Transverse colon (tissue), 4 donors: ENCODE data around the gene DCLK2. TPM values are rescaled to one million over a fixed set of nuclear protein-coding genes. Genes with fewer than 3 reads are reported as not detected.

Experiments
- DNase-seq: peaks from one replicate; pipeline ENCODE4 v3.0.0-alpha.2; 2019
- H3K27ac ChIP-seq, 4 donors: fragments of 200-600 bp; sonication (generic); 2 replicates each; pipeline ENCODE4 v1.5.1; 2016 to 2018; ENCODE audit warnings: inconsistent platforms in 4 of 4
- H3K27me3 ChIP-seq: fragments of 200-600 bp; sonication (generic); 2 replicates; pipeline ENCODE4 v1.5.1; 2017; ENCODE audit warnings: inconsistent platforms
- H3K36me3 ChIP-seq, 4 donors: fragments of 200-600 bp; sonication (generic); 2 replicates each; pipeline ENCODE4 v1.5.1; 2017 to 2019; ENCODE audit warnings: inconsistent platforms in 4 of 4
- H3K4me1 ChIP-seq, 4 donors: fragments of 200-600 bp; sonication (generic); 2 replicates each; pipeline ENCODE4 v1.5.1; 2017 to 2020; ENCODE audit warnings: inconsistent platforms in 4 of 4
- H3K4me3 ChIP-seq, 4 donors: fragments of 200-600 bp; sonication (generic); 1 replicate in 1 of 4; 2 replicates in 3 of 4; pipeline versions ENCODE4 v1.5.1 to v1.6.1; 2017 to 2019; ENCODE audit warnings: inconsistent platforms in 4 of 4
- H3K9me3 ChIP-seq, 2 donors: fragments of 200-600 bp; sonication (generic); 2 replicates each; pipeline ENCODE4 v1.5.1; 2017 to 2019; ENCODE audit warnings: inconsistent platforms in 2 of 2
- CTCF ChIP-seq, 5 experiments: fragments of 200-600 bp in 3 of 5; fragments of 450-650 bp in 2 of 5; sonication (generic) in 3 of 5; IDR thresholded peaks; 1 replicate in 2 of 5; 2 replicates in 3 of 5; pipeline ENCODE4 v1.5.1; 2016 to 2017; ENCODE audit warnings: antibody characterized with exemption in 5 of 5, inconsistent platforms in 3 of 5, mild to moderate bottlenecking in 2 of 5, moderate library complexity in 1 of 5
- EP300 ChIP-seq: sonication (generic); formaldehyde crosslinking; IDR thresholded peaks from one replicate; pipeline ENCODE4 v1.6.1; 2017; ENCODE audit warnings: antibody characterized with exemption, low read depth
- POLR2A ChIP-seq: fragments of 450-650 bp; IDR thresholded peaks from one replicate; pipeline ENCODE4 v1.6.1; 2016; ENCODE audit warnings: antibody characterized with exemption, mild to moderate bottlenecking, moderate library complexity
- POLR2AphosphoS5 ChIP-seq, 3 donors: sonication (generic); formaldehyde crosslinking; IDR thresholded peaks; one replicate each; pipeline ENCODE4 v1.6.1; 2016; ENCODE audit warnings: antibody characterized with exemption in 3 of 3
- WGBS, 2 donors: methylation state at CpG; one replicate each; pipeline ENCODE4 v1.1.5; 2018; ENCODE audit warnings: low coverage in 1 of 2; 5-methylcytosine and 5-hydroxymethylcytosine counted together
- in situ Hi-C, 4 donors: fragments of 200-750 bp; cut with MboI; loops; one replicate each; pipeline versions ENCODE4 v1.15.0 to v1.15.1; 2017; ENCODE audit warnings: low sequenced_read_pairs in 3 of 4, low pct_ligation_motif_present in 1 of 4, low pct_unique_long_range_greater_than_20kb in 1 of 4
- intact Hi-C: fragments of 100-400 bp; cut with DNase I; formaldehyde crosslinking; loops from one replicate; pipeline ENCODE4 v1.15.1; 2023; ENCODE audit warnings: low total_unique reads
- total RNA-seq, 4 donors: library from RNA; depleted of rRNA; stranded (reverse); fragments of >200 nt; gene quantifications; one replicate each; pipeline ENCODE4 v1.1.0, GENCODE V29; 2016

The DCLK2 gene
- total RNA-seq, 4 donors from 2014 or later, result 3.3 to 19.5 (median 7.5) TPM

DNA sequence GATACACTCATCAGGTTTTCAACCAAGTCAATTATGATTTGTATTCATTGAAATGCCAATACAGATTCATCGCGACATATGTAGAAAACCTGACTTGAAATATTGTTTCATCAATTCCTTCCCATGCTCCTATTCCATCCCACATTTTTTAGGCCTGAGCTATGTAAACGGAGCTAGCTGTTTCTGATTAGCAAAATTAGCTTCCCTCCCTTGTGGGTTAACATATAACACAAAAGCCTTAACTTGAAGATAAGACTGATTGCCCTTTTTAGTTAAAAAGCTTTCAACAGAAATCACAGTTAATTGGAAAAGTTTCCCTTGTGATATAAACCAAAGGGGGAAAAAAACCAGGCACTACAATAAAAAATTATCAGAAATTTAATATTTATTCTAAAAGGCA lies 32.8 kb upstream of the DCLK2 start:
- WGBS, 2 donors, result 82 to 93% methylated on average over 3 of the region's 3 CpGs
- H3K27me3 ChIP-seq, result no peaks in the 10 kb centered on the region
- intact Hi-C loops (no loop called here), in situ Hi-C loops (no loop called here)
- H3K4me1 ChIP-seq, result no peaks in the 10 kb centered on the region
- TF ChIP-seq CTCF (IDR thresholded peaks at IDR 0.05) (no peak), POLR2AphosphoS5 (IDR thresholded peaks at IDR 0.05) (no peak), POLR2A (no peak), EP300 (no peak)
- no peak overlapping the region for H3K4me3 ChIP-seq
- H3K36me3 ChIP-seq, result no peaks in the 10 kb centered on the region
- no peak for DNase-seq
- no peak overlapping the region for H3K27ac ChIP-seq
- H3K9me3 ChIP-seq, result no peaks in the 10 kb centered on the region

GRCh38 chr4:150046728-150047217 lies 31.5 kb upstream of the DCLK2 start:
- intact Hi-C loops (no loop called here), in situ Hi-C loops (no loop called here)
- DNase-seq, result no peak
- Histone ChIP-seq H3K27ac (no peak overlapping the region), H3K36me3 (no peaks in the 10 kb centered on the region), H3K4me3 (no peak overlapping the region), H3K9me3 (no peaks in the 10 kb centered on the region), H3K4me1 (no peaks in the 10 kb centered on the region), H3K27me3 (no peaks in the 10 kb centered on the region)
- no peak for TF ChIP-seq POLR2AphosphoS5 (IDR thresholded peaks at IDR 0.05)
- TF ChIP-seq EP300, result no peak
- no peak for TF ChIP-seq POLR2A
- TF ChIP-seq CTCF (IDR thresholded peaks at IDR 0.05), result no peak
- 47 to 54% methylated on average over 5 of the region's 5 CpGs for WGBS, 2 donors

- Histone ChIP-seq H3K4me1 (no peaks in the 10 kb centered on the region), H3K4me3 (no peak overlapping the region), H3K9me3 (no peaks in the 10 kb centered on the region), H3K36me3 (no peaks in the 10 kb centered on the region), H3K27ac (no peak overlapping the region), H3K27me3 (no peaks in the 10 kb centered on the region)
- intact Hi-C loops (no loop called here), in situ Hi-C loops (no loop called here)
- DNase-seq, result no peak
- no peak for TF ChIP-seq EP300
These were observed 30.7 kb upstream of the DCLK2 start for GRCh38 chr4:150047546-150047945.

DNA sequence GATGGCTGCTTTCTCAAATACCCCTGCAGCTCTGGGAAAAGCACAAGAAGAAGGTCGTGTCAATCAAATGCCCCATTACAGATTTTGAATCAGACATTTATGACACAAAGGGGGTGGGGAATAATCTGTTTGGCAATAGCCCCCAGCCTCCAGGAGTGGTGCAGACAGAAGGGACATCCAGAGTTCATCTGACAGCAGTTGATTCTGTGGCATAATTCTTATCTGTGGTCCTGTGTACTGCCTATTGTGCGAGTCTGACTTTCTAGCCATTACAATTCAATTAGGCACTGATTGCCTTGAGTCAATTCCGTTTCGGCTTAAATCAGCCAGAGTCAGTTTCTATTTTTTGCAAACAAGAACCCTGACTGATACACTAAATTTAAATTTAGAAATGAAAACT lies 28.6 kb upstream of the DCLK2 start:
- WGBS, 2 donors, result 82 to 92% methylated on average over 4 of the region's 4 CpGs
- Histone ChIP-seq H3K4me1 (no peaks in the 10 kb centered on the region), H3K36me3 (no peaks in the 10 kb centered on the region), H3K4me3 (no peak overlapping the region), H3K27me3 (no peaks in the 10 kb centered on the region), H3K9me3 (no peaks in the 10 kb centered on the region), H3K27ac (no peak overlapping the region)
- intact Hi-C loops, result no loop called here
- no peak for DNase-seq
- no peak for TF ChIP-seq POLR2AphosphoS5 (IDR thresholded peaks at IDR 0.05)
- no peak for TF ChIP-seq POLR2A
- no peak for TF ChIP-seq CTCF (IDR thresholded peaks at IDR 0.05)
- TF ChIP-seq EP300, result no peak
- in situ Hi-C loops, result no loop called here

GRCh38 chr4:150050566-150050965 lies 27.7 kb upstream of the DCLK2 start:
- no peak for DNase-seq
- Histone ChIP-seq H3K36me3 (no peaks in the 10 kb centered on the region), H3K27ac (no peak overlapping the region), H3K9me3 (no peaks in the 10 kb centered on the region), H3K4me3 (no peak overlapping the region), H3K27me3 (no peaks in the 10 kb centered on the region), H3K4me1 (no peaks in the 10 kb centered on the region)
- intact Hi-C loops, result no loop called here
- no peak for TF ChIP-seq EP300
- no peak for TF ChIP-seq CTCF (IDR thresholded peaks at IDR 0.05)
- no peak for TF ChIP-seq POLR2A
- TF ChIP-seq POLR2AphosphoS5 (IDR thresholded peaks at IDR 0.05), result no peak
- in situ Hi-C loops, result no loop called here
- 91 to 92% methylated on average over 4 of the region's 4 CpGs for WGBS, 2 donors
